NCI-H460 (cell line): ENCODE data around the gene PRKCD. TPM values are rescaled to one million over a fixed set of nuclear protein-coding genes. Genes with fewer than 3 reads are reported as not detected.

Source experiments
- DNase-seq: peaks from one replicate; pipeline ENCODE4 v3.0.0-alpha.2; 2016; ENCODE audit warnings: low read depth; ENCODE audit errors: extremely low read depth
- total RNA-seq: library from RNA; depleted of rRNA; stranded (reverse); fragments of >200 nt; shearing (Covaris generic); gene quantifications from 2 replicates; pipeline ENCODE4 v1.2.3, GENCODE V29; 2014

Gene PRKCD
- total RNA-seq, 1 experiment from 2014 or later: 1.0 TPM

DNA sequence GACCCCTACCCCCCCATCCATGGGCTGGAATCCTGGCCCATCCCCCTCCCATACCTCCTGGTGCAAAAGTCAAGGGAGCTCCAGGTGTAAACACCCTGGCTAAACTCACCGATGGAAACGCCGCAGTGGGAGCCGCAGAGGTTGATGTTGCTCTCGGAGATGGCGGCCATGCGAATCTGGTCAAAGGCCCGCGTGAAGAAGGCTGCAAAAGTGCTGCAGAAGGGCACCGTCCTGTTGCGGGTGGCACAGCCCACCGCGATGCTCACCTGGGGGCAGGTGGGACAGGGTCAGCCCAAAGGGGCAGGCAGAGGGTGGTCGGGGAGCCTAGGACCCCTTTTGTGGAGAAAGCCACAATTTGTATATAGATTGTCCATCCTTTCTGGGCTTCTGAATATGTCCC lies 68.2 kb downstream of the PRKCD start:
- DNase-seq: no peak

DNA sequence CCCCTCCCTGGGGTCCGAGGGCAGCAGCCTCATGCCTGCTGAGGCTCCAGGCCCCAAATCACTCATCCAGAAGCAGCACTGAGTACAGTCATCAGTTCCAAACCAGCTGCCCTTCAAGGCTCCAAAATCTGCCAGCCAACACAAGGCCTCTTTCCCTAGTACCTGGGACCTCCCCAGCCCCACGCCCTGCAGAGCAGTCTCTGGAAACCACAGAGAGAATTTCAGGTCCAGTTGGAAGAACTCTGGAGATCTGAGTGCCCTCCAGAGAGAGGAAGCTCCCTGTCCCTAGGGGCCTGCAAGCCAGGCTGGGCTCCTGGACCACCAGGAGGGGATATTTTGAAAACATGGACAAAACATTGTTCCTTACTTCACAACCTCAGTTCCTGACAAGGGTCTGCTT lies 68.6 kb downstream of the PRKCD start:
- no peak for DNase-seq

GRCh38 chr3:53230041-53230621 lies 69.1 kb downstream of the PRKCD start:
- no peak for DNase-seq

- no peak for DNase-seq
Observed at GRCh38 chr3:53230789-53231188, 69.8 kb downstream of the PRKCD start.

DNA sequence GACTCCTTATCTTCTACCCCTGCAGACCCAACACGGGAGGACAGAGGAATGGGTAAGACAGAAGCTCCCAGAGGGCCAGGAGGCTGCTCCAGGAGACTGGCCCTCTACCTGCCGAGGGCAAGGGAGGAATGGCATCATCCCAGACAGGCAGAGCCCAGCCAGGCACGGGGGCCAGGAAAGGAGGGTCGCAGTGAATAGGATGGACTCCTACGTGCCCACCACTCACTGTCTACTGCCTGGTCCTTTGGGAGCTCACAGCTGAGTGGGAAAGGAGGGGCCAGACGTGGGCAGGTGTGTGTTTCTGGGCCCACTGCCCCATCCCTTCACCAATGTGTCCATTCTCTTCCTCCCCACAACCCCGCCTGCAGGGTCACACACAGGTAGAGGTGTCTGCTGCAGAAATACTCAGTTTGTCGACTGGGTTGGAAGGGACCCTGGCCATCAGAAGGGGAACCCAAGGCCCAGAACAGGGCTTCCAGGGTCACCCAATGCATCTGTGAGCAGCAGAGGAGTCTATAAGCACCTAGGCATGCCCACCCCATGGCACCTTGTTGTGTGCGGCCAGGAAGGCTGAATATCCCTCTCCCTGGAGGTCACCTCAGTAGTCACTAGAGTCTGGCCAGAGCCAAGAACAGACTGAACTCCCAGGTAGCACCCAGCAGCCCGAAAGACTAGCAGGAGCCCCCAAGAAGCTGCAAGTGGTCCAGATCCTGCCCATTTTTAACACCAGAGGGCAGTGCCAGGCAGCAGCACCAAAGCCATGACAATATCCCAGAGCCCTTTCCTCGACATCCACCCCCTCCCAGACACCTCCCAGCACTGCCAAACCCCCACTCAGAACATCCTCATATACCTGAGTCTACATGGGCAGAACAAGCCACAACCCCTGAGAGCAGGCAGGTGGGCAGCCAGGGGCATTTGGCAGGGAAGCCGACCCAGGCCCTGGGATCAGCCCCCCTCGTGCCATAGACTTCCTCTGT lies 70.8 kb downstream of the PRKCD start:
- DNase-seq: no peak

- DNase-seq: no peak
Observed at GRCh38 chr3:53232641-53233377, 71.8 kb downstream of the PRKCD start.

DNA sequence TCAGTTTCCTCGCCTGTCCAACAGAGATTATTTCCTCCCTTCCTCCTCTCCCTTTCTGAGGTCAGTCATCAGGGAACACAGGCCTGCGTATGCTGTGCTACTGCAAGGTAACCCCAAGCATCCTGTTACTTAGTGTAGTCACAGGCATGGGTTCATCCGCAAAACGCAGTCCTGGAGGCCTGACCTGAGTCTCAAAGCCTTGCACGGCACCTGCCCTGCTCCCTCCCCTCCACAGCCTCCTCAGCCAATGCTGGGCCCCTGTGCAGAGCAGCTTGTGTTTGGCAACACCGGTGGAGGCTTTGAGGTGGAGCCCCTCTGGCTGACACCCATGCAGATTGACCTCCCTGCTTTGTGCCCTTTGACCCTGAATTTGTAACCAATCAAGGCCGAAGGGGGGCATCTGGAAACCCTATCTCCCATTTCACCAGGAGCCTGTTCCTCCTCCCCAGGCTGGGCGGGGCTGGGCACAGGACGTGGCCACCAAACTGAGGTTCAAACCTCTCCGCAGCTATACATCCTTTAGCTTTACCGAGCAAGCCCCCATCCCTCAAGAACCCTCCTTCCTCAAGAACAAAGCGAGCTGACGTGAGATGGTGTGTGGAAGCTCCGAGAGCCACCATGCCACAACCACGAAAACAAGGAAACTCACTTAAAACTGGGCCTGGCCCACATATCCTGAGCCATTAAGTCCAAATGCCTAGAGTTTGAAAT lies 73.3 kb downstream of the PRKCD start:
- DNase-seq: no peak

GRCh38 chr3:53234841-53235232 lies 73.8 kb downstream of the PRKCD start:
- DNase-seq: no peak

DNA sequence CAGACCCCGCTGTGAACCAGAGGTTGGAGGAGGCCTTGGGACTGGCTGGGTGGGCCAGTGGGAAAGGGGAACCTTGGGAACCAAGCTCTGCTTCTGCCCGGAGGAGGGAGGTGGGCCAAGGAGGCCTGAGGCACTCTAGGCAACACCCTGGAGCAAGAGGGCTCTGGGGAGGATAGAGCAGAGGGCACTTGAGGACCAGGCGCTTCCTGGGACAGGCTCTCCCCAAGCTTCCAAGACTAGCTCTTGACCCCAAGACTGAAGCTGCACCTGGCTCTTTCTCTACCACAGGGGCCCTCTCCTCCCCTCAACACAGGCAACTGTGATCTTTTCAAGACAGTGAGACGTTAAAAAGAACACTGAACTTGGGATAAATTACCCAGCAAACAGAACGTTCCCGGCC lies 74.5 kb downstream of the PRKCD start:
- no peak for DNase-seq

DNA sequence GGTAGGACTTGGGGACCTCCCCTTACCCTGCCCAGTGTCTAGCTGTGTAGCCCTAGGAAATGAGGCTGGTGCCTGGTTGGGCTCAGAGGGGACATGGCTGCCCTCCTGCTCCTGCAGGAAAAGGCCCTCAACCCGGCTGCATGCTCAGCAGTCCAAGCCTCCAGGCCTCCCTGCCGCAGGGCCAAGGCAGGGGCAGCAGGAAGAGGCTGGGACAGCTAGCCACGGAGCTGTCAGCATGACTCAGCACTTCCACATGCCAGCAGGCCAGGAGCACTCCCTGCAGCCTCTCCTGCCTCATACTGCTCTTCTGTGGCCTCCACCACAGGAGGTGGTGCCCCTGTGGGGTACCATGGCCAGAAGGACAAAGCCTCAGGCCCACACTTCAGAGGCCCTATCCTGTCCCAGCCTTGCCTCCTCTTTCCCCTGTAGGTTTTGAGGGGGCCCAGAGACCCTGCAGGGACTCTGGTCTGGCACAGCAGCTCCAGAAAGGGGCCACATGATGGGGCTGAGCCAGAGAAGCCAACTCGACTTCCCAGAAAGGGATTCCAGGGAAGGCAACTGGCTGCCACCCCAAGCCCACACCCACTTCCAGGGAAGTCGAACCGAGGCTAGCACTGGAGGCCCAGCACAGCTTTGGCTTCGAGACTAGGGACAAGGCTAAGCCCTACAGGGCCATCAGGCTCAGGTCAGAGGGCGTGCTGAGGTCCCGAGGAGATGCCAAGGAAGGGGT lies 75.3 kb downstream of the PRKCD start:
- peak; percentile 83 for DNase-seq

GRCh38 chr3:53238051-53238850 lies 77.2 kb downstream of the PRKCD start:
- peak; percentile 61 for DNase-seq

GRCh38 chr3:53238886-53239285 lies 77.9 kb downstream of the PRKCD start:
- no peak for DNase-seq

DNA sequence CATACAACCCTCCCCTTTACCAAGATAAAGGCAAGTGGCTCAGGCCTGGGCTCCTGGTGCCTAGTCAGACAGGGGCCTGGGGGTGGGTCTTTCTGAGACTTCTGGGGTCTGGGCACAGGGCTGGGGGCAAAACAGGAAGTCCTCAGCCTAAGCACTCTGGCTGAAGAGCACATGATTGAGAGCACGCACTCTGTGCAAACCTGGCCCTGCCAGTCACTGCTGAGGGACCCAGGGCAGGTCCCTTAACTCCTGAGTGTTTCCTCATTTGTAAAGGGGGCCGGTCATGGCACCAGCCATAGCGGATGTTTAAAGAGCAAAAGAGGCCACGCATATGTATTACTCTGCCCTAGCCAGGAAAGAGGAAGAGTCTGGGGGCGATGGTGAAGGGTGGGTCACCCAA lies 78.8 kb downstream of the PRKCD start:
- DNase-seq: no peak

DNA sequence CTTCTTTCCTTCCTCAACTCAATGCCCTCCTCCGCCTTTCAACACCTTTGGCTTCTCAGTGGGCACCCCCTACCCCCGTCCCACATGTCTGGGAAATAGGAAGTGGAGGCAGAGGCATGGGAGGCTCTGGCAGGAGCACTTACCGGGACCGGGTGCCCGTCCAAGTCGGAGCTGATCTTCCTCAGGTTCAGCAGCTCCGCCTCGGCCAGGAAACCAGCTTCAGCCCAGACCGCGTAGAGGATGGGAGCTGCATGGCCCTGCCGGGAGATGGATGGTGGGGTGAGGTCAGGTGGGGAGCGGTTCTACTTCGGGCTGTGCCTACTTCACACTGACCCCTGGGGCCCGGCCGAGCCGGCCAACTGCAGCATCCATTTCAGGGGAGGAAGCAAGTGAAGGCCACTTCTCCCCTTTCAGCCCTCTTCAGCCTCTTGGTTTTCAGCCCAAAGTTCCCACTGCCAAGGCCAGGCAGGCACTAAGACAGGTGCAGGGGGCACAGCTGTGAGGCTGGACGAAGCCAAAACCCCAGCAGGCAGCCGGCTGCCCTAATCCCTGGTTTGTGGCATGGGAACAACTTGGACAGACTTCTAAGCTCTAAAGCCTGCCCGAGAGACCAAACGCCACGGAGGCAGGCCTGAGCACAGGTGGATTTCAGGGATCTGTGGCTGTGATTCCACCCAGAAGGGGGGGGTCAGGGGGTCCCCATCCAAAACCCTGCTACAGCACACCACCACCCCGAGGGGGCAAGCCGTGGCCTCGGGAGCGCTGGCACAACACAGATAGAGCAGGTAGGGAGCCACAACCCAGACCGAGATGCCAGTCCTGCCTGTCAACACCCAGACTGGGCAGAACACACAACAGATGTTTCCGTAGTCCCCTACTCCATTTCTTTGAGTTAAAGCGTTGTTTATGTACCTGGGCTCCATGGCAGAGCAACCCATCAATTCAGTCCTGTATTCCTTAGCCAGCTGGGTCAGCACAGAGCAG lies 80.3 kb downstream of the PRKCD start:
- no peak for DNase-seq

GRCh38 chr3:53242155-53242554 lies 81.1 kb downstream of the PRKCD start:
- no peak for DNase-seq
